SHP77 treated with DMSO at 0.1 percent for 48 hours (cell line): Measurements from ENCODE around the gene ATG13.
"Not testable (repeated sequence)": the region's sequence is repeated elsewhere in the genome, so short reads cannot be mapped to it uniquely, and the experiment has no call there.

Experiments
- DNase-seq: peaks from one replicate; lab custom pipeline; 2025; lab: John Stamatoyannopoulos, UW

The ATG13 gene

DNA sequence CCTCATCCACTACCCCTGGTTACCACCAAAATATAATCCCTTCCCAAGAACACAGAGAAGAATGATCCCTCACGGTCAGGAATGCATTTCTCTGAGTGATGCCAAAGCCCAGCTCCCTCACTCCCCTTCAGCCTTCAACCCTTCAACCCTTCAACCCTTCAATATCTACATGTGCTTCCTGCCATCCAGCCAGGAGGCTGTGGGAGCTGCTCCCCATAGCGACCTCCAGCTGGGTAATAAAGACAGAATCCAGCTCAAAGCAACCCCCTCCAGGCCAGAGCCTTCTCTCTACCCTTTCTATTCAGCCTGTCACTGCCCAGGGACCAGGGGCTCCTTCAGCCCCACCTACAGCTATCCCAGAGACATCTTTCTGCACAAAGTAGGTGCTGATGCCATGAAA lies 80.4 kb downstream of the ATG13 start:
- DNase-seq = no peak

DNA sequence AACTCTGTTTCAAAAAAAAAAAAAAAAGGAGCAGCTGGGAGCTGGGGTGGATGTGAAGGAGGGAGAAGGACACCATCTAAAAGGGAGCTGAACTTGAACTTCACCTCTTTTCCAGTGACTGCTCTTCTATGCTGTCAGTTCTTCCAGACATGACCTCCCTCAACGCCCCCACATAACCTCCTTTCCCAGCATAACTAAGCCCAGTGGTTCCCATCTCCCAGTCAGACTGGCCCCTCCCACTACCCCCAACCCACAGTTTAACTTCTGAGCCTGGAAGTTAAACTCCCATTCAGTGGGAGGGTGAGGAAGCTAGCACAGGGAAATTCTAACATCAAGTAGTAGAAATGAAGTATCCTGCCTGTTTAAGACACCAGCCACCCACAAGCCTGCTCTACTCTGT lies 81.2 kb downstream of the ATG13 start:
- no peak for DNase-seq

DNA sequence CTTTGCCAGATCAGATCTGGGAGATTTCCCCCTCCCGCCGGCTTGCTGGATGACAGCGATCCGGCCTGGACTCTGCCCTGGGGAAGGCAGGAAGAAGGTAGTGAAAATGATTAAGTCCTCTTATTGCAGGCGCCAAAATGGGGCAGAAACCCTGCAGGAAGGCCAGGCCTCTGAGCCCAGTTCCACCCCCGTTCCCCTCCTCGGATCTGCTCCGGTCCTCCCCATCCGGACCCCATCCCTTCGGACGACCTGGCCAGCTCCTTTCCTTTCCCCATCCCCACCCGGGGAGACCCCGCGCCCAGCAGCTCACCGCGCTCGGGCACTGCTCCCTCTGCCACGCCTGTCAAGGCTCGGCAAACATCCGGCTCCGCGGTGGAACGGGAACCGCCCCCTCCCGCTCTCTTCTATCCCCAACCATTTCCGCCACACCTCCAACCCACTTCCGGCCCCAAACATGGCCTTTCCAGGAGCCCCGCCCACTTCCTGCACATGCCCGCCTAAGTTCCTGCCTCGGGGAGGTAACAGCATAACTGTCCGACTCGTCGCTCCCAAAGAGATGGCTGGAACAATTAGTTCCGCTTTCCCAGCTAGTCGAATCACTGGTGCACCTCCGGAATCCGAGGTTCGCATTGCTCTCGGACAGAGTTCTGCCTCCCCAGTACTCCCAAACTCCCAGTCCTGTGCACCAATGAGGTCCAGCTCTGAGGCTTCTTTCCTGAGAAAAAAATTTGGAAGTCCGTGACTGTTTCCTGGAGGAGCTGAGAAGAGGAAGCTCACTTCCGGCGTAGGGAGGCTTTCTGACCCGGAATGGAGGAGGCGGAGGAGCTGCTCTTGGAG lies 83.1 kb downstream of the ATG13 start, which contains the start of the genes ARHGAP1 and ZNF408:
Gene ARHGAP1 (minus strand): TSS at position 379 of the 837 bp plus-strand sequence. CDS start 4,512 bp downstream, outside the sequence.
Gene ZNF408 (plus strand): TSS at position 791 of the 837 bp plus-strand sequence. CDS start 17 bp downstream, at position 808.
- peak; percentile 99 for DNase-seq

- DNase-seq = no peak
Measured at GRCh38 chr11:46701078-46701654, 83.8 kb downstream of the ATG13 start.

DNA sequence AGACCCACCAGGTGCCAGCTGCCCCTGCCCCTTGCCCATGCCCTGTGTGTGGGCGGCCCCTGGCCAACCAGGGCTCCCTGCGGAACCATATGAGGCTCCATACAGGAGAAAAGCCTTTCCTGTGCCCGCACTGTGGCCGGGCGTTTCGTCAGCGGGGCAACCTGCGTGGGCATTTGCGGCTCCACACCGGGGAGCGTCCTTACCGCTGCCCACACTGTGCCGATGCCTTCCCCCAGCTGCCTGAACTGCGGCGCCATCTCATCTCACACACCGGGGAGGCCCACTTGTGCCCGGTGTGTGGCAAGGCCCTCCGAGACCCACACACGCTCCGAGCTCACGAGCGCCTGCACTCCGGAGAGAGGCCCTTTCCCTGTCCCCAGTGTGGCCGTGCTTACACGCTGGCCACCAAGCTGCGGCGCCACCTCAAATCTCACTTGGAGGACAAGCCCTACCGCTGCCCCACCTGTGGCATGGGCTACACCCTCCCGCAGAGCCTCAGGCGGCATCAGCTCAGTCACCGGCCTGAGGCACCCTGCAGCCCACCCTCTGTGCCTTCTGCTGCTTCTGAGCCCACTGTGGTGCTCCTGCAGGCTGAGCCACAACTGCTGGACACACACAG lies 87.8 kb downstream of the ATG13 start:
- DNase-seq = no peak

- DNase-seq = no peak
Measured at GRCh38 chr11:46706886-46707285, 89.5 kb downstream of the ATG13 start.

DNA sequence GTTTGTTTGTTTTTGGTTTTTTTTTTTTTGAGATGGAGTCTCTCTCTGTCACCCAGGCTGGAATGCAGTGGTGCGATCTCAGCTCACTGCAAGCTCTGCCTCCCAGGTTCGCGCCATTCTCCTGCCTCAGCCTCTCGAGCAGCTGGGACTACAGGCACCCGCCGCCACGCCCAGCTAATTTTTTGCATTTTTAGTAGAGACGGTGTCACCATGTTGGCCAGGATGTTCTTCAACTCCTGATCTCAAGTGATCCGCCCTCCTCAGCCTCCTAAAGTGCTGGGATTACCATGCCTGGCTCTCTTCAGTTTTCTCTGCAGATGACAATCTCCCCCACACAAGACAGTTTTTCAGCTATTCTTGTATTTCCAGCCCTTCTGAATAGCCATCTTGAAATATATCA lies 92.0 kb downstream of the ATG13 start:
- not testable (repeated sequence) for DNase-seq

DNA sequence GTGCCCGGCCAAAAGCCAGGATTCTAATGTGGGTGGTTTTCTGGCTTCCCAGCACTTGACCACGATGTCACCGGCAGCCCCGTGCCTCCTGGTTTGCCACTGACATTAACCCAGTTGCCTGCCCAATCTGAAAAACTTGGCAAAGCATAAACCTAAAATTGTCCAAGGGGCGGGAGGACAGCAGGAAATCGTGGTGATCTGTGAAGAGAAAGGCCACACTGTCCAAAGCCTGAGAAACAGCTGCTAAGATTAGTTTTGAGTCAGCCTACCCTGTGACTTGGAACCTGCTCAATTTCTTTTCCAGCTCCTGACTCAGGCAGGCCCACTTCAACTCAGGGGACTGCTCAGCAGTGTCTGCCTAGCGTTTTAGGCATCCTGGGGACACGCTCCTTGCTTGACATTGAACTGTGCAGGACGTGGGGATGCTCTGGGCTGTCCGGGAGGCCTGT lies 93.5 kb downstream of the ATG13 start:
- no peak for DNase-seq

- DNase-seq = no peak
Measured at GRCh38 chr11:46711303-46711702, 94.0 kb downstream of the ATG13 start.

DNA sequence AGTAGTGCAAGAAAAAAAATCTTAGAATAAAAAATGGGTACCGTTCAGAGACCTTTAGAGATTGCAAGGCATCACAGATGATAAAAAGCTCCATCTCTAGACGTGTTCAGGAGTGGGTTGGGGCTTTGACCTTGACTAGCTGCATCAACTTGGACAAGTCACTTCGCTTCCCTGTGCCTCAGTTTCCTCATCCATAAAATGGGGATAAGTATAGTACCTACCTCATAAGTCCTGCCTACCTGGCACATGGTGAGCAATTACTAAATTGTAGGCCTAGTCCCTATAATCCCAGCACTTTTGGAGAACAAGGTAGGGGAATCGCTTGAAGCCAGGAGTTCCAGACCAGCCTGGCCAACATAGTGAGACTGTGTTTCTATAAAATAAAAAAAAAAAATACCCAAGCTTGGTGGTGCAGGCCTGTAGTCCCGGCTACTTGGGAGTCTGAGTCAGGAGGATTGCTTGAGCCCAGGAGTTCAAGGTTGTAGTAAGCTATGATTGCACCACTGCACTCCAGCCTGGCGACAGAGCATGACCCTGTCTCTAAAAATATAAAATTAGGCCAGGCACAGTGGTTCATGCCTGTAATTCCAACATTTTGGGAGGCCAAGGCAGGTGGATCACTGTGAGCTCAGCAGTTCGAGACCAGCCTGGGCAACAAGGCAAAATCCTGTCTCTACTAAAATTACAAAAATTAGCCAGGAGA lies 95.7 kb downstream of the ATG13 start:
- DNase-seq = no peak

GRCh38 chr11:46717825-46718154 lies 100.4 kb downstream of the ATG13 start:
- DNase-seq = not testable (repeated sequence)

DNA sequence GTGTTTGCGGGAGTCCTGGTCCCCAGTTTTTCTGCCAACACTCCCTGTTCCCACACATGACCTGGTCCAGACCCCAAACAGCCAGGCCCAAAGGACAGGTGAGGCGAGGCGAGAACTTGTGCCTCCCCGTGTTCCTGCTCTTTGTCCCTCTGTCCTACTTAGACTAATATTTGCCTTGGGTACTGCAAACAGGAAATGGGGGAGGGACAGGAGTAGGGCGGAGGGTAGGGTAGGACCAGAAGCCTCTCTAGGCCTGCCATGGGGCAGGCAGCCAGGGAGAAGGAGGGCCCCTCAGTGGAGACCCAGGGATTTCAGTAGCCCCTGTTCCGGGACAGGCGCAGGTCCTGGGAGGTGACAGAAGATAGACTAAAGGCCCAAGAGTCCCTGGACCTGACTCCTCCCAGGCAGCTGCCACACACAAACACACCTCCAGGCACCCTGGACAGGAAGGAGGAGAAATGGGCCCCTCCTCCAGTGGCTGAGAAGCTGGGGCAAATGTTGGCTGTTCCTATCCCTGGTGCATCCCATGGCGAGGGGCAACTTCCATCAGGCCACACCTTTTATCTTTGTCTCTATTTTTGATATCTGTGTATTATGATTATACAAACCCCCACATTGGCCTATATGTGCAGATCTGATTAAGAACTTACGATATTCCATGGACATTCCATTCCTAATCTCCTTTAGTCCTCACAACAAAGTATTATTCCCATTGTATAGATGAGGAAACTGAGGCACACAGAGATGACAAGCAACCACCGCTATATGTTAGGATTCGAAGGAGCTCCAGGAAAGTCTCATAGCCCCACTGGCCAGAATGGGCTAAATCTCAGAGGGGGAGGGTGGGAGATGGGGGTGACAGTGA lies 101.0 kb downstream of the ATG13 start:
- DNase-seq = peak; percentile 66

DNA sequence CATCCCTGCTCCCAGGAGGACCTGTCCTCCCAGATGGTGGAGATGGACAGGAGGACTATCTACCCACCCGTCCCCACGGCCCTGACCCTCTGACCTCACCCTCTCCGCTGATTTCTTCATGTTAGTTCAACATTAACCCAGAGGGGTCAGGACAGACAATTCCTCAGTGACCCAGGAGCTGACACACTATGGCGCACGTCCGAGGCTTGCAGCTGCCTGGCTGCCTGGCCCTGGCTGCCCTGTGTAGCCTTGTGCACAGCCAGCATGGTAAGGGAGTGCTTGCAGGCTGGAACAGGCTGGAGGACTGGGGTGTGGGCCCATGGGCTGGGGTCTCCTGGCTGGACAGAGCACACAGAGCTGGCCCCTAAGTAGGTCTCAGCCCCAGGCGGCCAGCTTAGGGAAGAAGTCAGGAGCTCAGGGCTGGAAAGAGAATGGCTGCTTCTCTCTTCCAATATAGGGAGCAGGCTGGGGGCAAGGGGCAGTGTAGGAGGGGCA lies 101.7 kb downstream of the ATG13 start, which contains the start of gene F2:
Gene F2 (plus strand): TSS at position 166 of the 495 bp plus-strand sequence. CDS start 23 bp downstream, at position 189.
- no peak for DNase-seq

DNA sequence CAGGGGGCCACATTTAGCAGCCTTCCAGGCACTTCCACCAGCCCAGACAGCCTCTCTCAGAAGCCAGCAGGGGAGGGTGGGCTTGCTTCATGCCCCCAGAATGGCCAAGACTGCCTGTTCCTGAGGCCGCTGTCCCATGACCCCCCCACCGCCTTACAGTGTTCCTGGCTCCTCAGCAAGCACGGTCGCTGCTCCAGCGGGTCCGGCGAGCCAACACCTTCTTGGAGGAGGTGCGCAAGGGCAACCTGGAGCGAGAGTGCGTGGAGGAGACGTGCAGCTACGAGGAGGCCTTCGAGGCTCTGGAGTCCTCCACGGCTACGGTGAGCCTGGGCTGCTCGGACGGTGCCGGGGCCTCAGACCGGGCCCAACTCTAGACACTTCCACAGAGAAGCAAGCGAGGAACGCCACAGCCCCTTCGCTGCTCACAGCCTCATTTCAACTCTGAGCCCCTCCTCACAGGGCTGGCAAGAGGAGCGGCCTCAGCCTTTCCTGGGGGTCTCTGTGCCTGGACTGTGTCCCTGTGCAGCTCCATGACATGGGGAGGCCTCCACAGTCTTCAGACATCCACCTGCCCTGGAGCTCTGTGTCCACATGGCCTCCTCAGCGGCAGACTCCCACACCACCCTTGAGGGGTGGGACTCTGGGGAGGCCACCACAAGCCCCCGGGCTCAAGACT lies 102.3 kb downstream of the ATG13 start:
- DNase-seq = no peak

DNA sequence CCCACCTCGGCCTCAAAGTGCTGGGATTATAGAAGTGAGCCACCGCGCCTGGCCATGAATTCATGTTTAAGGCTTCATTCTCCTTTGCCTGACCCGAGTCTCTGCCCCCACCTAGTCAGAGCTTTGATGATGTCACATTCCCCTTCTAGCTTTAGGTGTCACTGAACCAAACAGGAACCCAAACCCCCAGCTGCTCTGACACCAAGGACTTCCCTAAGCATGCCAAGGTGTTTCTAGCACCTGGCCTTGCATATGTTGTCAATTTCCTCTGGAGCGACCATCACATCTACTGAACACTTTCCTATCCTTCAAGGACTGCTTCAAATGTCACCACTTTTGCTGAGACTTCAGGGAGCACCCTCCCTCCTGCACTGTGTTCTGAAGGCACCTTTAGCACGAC lies 103.9 kb downstream of the ATG13 start:
- no peak for DNase-seq

GRCh38 chr11:46722566-46723358 lies 105.4 kb downstream of the ATG13 start:
- DNase-seq = no peak

DNA sequence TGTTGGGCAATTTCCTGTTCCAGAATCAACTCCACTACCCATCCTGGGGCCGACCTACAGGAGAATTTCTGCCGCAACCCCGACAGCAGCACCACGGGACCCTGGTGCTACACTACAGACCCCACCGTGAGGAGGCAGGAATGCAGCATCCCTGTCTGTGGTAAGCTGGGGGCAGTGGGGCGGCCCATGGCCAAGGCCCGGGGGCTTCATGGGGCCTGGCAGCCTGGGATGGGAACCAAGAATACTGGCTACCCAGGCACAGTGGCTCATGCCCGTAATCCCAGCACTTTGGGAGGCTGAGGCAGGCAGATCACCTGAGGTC lies 106.0 kb downstream of the ATG13 start:
- no peak for DNase-seq

- DNase-seq = no peak
Measured at GRCh38 chr11:46724088-46724487, 106.7 kb downstream of the ATG13 start.
